Measurements from ENCODE around the gene IGSF21. TPM values are rescaled to one million over a fixed set of nuclear protein-coding genes. Genes with fewer than 3 reads are reported as not detected.
A peak's percentile ranks its signal among the peaks of the same experiment; 100 is the strongest.

The IGSF21 gene
- total and polyA plus RNA-seq, 2 of the 8 experiments (the other 6 are each of a cell fraction or from before 2014, with no cell fraction given), result 22.5 to 28.5 TPM

DNA sequence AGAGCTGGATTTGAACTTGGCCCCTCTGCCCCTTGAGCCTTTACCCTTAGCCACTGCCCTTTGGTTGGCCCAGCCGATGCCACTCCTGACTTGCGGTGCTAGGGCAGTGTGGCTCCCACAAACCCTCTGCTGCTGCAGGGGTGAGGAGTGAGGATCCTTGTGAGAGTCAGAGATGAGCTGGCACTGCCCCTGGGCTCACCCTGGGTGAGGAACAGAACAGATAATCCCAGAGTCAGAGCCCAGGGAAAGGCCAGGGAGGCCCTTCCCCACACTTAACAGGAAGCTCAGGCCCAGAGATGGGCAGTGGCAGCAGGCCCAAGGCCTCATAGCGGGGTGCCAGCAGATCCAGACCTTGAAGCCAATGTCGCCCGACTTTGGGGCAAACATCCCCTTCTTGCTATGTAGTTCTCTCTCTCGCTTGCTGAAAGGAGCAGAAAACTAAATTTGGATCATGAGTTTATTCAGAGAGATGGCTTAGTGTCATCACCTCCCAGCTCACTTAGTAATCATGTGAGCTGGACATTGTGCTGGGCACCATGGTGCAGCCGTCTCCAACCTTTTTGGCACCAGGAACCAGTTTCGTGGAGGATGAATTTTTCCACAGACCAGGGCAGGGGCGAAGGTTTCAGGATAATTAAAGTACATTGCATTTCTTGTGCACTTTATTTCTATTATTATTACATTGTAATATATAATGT is 81.4 kb downstream of the IGSF21 start:
- Histone ChIP-seq H3K4ac (replicated peaks; ENCODE audit: insufficient read length, low read depth, low read length) (no peak overlapping the region), H3K4me3 (ENCODE audit: extremely low read depth in 1 of 4, insufficient read depth in 2 of 4, low read depth in 3 of 4, low read length in 4 of 4) (no peak overlapping the region), H4K91ac (replicated peaks; ENCODE audit: insufficient read length, low read length) (no peak overlapping the region), H2BK120ac (replicated peaks; ENCODE audit: low read depth, low read length) (no peak overlapping the region), H3K79me2 (ENCODE audit: control insufficient read depth in 1 of 2, insufficient read depth in 2 of 2, low read length in 2 of 2) (no peaks in the 10 kb centered on the region), H4K5ac (ENCODE audit: insufficient read length, low read depth, low read length) (no peak overlapping the region), H3K56ac (replicated peaks; ENCODE audit: insufficient read length, low read depth, low read length) (no peak overlapping the region), H3K23ac (ENCODE audit: insufficient read length) (no peak overlapping the region), H3K36me3 (ENCODE audit: control insufficient read depth in 2 of 4, insufficient read depth in 4 of 4, low read length in 3 of 4) (no peaks in the 10 kb centered on the region), H3K27me3 (replicated peaks in 1 of 4; ENCODE audit: control insufficient read depth in 3 of 4, extremely low read depth in 1 of 4, insufficient read depth in 3 of 4, low read length in 3 of 4) (no peaks in the 10 kb centered on the region), H3K79me1 (ENCODE audit: low read depth, low read length) (peaks cover 3% of the 10 kb centered on the region; the same call in 1 of the 2 replicates), H3K18ac (ENCODE audit: extremely low read depth, low read length) (peak overlapping the region; percentile 65; the same call in 1 of the 2 replicates), H3K4me1 (replicated peaks in 1 of 4; ENCODE audit: control insufficient read depth in 3 of 4, insufficient read depth in 4 of 4, low read length in 3 of 4) (peaks cover 0 to 12% (median 3%) of the 10 kb centered on the region in 4 experiments; a peak in 5 of 7 replicates), H3K14ac (ENCODE audit: insufficient read length) (no peak overlapping the region), H2BK20ac (ENCODE audit: low read length) (no peak overlapping the region), H3K23me2 (ENCODE audit: low read depth, low read length) (no peaks in the 10 kb centered on the region), H4K8ac (ENCODE audit: extremely low read depth, insufficient read depth, low read length) (no peak overlapping the region; the same call in 1 of the 2 replicates), H3K9ac (replicated peaks in 1 of 4; ENCODE audit: extremely low read depth in 1 of 4, low read depth in 3 of 4, low read length in 3 of 4) (no peak overlapping the region), H2AFZ (ENCODE audit: low read length) (no peak overlapping the region), H2BK12ac (ENCODE audit: low read depth, low read length) (no peak overlapping the region), H2AK5ac (ENCODE audit: low read depth, low read length) (no peak overlapping the region), H2BK15ac (ENCODE audit: low read length) (no peak overlapping the region), H2BK5ac (ENCODE audit: low read depth, low read length) (no peak overlapping the region), H3K9me3 (ENCODE audit: insufficient read depth in 2 of 2, low read depth in 1 of 2, low read length in 1 of 2) (0 out of 4 replicates have a peak, but pooled peaks cover 0 to 3% of the 10 kb centered on the region in 2 experiments), H4K20me1 (replicated peaks in 1 of 2; ENCODE audit: control insufficient read depth in 1 of 2, insufficient read depth in 2 of 2, low read length in 2 of 2) (no peaks in the 10 kb centered on the region), H3K27ac (ENCODE audit: low read depth, low read length) (no peak overlapping the region), H3K4me2 (ENCODE audit: insufficient read depth in 1 of 2, low read depth in 2 of 2, low read length in 2 of 2) (no peak overlapping the region)
- FAIRE-seq (no peak), DNase-seq (ENCODE audit: low read depth in 1 of 2, low spot score in 2 of 2) (no peak)
- WGBS, 2 experiments (ENCODE audit: extremely low coverage in 1 of 2, insufficient coverage in 1 of 2, insufficient read length in 1 of 2, insufficient replicate concordance in 2 of 2, low coverage in 1 of 2, low lambda C conversion rate in 2 of 2, missing lambda C conversion rate in 1 of 2), result 93% methylated on average over 9 of the region's 9 CpGs; no CpG with 5 or more reads in 1 of the 2 experiments
- ChIA-PET CTCF (ENCODE audit: partially characterized antibody) (interaction anchor here (0.6 to 2.7 kb wide), 17 partner anchors 9 to 783 kb away, joined by 3 to 14 read pairs (median 4); no protein-coding TSS in a partner anchor), POLR2A (ENCODE audit: partially characterized antibody) (interaction anchor here (0.7 to 1.2 kb wide), 2 partner anchors 15 to 90 kb away, joined by 3 read pairs; no protein-coding TSS in a partner anchor)
- TF ChIP-seq EGR1 (IDR thresholded peaks at IDR 0.05; ENCODE audit: borderline replicate concordance, low read depth, low read length), result no peak
- TF ChIP-seq GTF2F1 (IDR thresholded peaks at IDR 0.05; ENCODE audit: borderline replicate concordance, low read depth, low read length), result no peak
- no peak for TF ChIP-seq TAF7 (optimal IDR thresholded peaks at IDR 0.05; ENCODE audit: borderline replicate concordance, low read depth, low read length)
- TF ChIP-seq E2F6 (IDR thresholded peaks at IDR 0.05), result no peak
- TF ChIP-seq POLR2AphosphoS5 (IDR thresholded peaks at IDR 0.05; ENCODE audit: low read depth, low read length), result no peak
- no peak for TF ChIP-seq CHD1 (IDR thresholded peaks at IDR 0.05; ENCODE audit: low read depth, low read length)
- TF ChIP-seq CEBPB (IDR thresholded peaks at IDR 0.05; ENCODE audit: low read depth, low read length), result no peak
- no peak for TF ChIP-seq CHD2 (IDR thresholded peaks at IDR 0.05; ENCODE audit: low read length)
